Thyroid gland (tissue), 4 donors: Measurements from ENCODE around the gene RPS6KA6.

Source experiments
- POLR2A ChIP-seq, 2 donors: fragments of 450-650 bp; IDR thresholded peaks; one replicate each; pipeline ENCODE4 v1.6.1; 2017; ENCODE audit warnings: antibody characterized with exemption in 2 of 2, mild to moderate bottlenecking in 2 of 2, moderate library complexity in 1 of 2
- TF ChIP-seq, protein P1 (sequence below), 6 experiments: fragments of 200-600 bp in 3 of 6; fragments of 450-650 bp in 3 of 6; sonication (generic) in 3 of 6; IDR thresholded peaks; one replicate each; pipeline ENCODE4 v1.5.1; 2016 to 2019; ENCODE audit warnings: antibody characterized with exemption in 6 of 6, mild to moderate bottlenecking in 2 of 6, inconsistent platforms in 1 of 6, moderate library complexity in 1 of 6

DNA sequence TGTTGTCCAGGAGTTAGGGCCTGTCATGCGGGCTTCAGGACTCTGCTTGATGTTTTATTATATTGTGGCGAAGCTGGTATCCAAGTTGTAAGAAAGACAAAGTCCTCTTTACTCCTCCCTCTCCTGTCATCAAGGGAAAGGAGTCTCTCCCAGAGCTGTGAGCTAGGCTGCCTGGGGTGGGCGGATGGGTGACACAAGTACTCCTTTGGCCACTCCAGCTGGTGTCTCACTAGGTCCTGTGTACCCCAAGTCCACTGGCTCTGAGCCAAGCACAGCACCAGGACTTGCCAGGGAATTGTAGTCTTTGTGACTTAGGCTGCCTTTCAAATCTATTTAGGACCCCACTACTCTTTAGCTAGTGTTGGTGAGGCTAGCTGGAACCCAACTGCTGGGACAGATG lies 36.7 kb upstream of the RPS6KA6 start:
- TF ChIP-seq, protein P1, sequence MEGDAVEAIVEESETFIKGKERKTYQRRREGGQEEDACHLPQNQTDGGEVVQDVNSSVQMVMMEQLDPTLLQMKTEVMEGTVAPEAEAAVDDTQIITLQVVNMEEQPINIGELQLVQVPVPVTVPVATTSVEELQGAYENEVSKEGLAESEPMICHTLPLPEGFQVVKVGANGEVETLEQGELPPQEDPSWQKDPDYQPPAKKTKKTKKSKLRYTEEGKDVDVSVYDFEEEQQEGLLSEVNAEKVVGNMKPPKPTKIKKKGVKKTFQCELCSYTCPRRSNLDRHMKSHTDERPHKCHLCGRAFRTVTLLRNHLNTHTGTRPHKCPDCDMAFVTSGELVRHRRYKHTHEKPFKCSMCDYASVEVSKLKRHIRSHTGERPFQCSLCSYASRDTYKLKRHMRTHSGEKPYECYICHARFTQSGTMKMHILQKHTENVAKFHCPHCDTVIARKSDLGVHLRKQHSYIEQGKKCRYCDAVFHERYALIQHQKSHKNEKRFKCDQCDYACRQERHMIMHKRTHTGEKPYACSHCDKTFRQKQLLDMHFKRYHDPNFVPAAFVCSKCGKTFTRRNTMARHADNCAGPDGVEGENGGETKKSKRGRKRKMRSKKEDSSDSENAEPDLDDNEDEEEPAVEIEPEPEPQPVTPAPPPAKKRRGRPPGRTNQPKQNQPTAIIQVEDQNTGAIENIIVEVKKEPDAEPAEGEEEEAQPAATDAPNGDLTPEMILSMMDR (IDR thresholded peaks at IDR 0.05), result no peak
- no peak for TF ChIP-seq POLR2A (IDR thresholded peaks at IDR 0.05)
